Measurements from ENCODE around the gene ZNF580.

The ZNF580 gene

GRCh38 chr19:55679343-55680257, 38.8 kb downstream of the ZNF580 start:
- DNase-seq (ENCODE audit: low read depth) = no peak

GRCh38 chr19:55680339-55681130, 39.7 kb downstream of the ZNF580 start:
- no peak for DNase-seq (ENCODE audit: low read depth)

DNA sequence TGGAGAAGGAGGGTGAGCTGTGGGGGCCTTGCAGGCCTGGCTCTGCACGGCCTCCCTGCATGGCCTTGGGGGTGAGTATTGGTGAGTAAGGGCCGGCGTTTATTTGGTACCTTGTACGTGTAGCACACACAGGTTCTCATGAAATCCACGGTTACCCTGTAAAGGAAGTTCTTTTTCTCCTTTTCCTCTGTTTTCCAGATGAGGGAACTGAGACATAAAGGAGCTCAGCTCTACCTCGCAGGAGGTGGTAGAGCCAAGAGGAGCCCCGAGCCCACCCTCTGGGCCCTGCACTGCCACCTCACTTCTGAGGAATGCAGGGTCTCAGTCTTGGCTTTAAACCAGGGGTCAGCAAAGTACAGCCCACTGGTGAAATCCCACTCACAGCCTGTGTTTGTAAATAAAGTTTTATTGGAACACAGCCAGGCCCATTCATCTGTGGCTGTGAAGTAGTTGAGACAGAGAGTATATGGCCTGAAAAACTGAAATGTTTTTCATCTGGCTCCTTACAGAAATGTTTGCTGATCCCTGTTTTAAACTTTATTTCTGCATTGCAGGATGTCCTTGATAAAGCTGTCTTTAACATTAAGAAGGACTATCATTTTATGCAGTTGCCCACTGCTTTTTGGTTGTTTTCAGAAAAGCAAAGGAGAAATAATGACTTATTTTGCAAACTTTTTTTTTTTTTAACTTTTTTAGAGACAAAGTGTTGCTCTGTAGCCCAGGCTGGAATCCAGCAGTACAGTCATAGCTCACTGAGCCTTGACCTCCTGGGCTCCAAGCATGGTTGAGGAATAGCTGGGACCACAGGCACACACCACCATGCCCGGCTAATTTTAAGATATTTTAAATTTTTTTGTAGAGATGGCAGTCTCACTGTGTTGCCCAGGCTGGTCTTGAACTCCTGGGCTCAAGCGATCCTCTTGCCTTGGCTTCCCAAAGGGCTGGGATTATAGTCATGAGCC, 40.6 kb downstream of the ZNF580 start:
- no peak for DNase-seq (ENCODE audit: low read depth)

- DNase-seq (ENCODE audit: low read depth) = no peak
Measured at GRCh38 chr19:55683449-55684261, 42.9 kb downstream of the ZNF580 start.

DNA sequence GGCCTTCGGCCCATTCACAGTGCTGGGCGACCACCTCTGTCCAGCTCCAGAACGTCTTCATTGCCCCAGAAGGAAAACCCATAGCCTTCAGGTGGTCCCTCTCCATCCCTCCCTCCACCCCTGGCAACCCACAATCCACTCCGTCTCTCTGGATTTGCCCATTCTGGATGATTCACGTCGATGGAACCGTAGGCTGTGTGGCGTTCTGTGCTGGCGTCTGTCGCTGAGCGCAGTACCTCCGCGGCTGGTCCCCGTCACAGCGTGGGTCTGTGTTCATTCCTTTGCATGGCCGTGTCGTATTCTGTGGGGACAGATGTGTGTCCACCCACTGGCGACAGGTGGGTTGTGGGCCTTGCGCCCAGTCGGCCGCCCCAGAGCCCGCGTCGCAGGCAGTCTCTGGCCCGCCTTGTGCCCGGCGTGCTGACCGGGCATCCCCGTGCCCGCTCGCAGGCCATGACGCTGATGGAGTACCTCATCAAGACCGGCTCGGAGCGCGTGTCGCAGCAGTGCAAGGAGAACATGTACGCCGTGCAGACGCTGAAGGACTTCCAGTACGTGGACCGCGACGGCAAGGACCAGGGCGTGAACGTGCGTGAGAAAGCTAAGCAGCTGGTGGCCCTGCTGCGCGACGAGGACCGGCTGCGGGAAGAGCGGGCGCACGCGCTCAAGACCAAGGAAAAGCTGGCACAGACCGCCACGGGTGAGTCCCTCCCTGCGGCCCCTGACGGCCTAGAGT, 44.3 kb downstream of the ZNF580 start:
- no peak for DNase-seq (ENCODE audit: low read depth)

GRCh38 chr19:55685776-55686175, 45.0 kb downstream of the ZNF580 start:
- DNase-seq (ENCODE audit: low read depth) = no peak

DNA sequence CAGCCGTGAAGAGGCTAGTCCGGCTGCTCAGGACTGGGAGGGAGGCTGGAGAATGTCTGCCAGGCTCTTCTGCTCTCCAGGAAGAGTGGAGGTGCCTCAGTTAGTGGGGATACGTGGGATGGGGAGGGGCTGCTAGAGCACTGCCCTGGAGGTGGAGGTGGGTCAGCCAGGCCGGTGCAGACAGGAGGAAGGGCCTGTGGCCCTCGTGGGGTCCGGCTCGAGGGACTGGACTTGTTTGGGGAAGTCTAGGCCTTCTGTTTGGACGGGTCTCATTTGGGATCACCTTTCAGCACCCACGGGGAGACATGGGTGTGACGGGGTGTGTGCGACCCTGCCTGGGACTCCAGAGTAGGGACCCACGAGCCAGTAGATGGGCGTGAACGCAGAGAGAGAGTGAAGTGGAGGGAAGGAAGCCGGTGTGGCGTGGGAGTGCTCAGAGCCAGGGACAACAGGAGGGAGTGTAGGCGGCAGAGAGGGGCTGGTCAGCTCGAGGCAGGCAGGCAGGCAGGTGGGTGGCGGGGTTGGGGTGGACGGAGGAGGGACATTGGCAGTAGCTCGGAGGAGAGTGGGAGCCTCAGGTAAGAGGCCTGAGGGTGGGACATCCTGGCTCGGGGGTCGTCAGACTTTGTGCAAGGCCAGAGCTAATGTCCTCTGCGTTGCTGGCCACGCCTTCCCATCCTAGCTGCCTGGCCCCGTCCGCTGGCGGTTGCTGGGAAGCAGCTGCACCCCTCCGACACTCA, 45.7 kb downstream of the ZNF580 start:
- DNase-seq (ENCODE audit: low read depth) = no peak

DNA sequence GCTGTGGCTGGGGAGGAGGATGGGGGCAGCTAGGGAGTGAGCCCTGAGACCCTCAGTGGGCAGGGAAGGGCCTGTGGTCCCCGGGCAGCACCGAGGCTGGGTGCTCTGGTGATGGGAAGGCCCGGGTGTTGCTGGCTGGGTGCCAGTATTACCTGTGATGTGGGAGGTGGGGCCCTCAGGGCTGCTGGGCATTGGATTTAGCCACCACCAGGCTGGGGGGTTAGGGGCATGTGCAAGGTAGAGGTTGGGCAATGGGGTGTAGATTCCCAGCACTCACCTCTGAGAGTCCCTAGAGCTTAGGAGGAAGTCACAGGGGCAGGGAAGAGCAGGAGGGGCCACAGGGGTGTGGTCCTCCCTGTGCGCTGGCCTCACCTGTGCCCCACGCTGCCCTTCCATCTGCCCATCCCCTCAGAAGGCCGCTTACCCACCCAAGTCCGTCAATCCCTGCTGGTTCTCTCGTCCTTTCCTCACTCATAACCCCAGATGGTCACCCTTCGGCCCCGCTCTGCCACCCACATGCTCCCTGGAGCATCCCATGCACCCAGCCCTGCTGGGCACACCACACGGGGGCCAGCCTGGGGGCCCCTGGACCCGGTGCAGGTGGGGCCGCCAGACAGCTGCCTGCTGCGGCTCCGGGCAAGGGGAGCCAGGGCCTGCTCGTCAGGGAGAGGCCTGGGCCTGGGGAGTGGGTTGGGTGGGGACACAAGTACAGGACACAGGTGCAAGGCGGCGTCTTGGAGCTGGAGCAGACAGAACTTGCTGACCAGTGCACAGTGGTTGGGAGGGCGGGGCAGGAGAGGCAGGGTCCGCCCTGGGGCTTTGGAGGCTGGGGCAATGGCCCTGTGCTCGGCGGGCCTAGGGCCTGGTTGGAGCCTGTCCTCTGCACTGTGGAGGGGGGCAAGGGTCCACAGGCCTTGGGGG, 46.7 kb downstream of the ZNF580 start:
- DNase-seq (ENCODE audit: low read depth) = no peak

GRCh38 chr19:55688422-55689218, 47.8 kb downstream of the ZNF580 start:
- no peak for DNase-seq (ENCODE audit: low read depth)

- no peak for DNase-seq (ENCODE audit: low read depth)
Measured at GRCh38 chr19:55689411-55690108, 48.8 kb downstream of the ZNF580 start.

DNA sequence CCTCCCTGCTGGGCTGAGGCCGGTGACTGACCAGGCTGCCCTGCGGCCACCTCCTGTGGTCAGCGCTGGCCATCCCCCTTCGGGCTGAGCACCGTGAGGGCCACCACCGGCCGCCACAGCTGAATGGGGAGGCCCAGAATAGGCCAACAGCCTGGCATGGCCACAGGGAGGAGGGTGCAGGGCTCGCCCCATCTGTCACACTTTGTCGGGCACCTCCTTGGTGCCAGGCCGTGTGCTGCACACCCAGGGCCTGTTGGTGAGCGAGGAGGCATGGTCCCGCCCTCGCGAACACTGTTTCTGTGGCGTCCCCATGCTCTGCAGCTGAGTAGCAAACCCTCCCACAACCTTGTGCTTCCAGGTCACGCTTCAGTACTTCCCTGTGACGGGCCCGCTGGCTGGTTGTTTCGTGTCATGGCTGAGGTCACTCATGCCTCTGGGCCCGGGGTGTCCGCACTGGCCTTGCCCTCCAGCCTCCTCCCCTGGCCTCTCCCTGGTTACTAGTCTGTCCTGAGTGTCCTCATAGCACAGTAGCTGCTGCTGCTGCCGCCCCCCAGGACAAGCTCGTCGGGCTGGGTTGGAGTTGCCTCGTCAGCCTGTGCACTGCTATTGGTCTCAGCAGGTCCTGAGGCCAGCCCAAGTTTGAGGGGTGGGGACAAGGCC, 49.4 kb downstream of the ZNF580 start:
- no peak for DNase-seq (ENCODE audit: low read depth)

- no peak for DNase-seq (ENCODE audit: low read depth)
Measured at GRCh38 chr19:55690769-55691545, 50.2 kb downstream of the ZNF580 start.

GRCh38 chr19:55691561-55692481, 51.0 kb downstream of the ZNF580 start:
- no peak for DNase-seq (ENCODE audit: low read depth)

- no peak for DNase-seq (ENCODE audit: low read depth)
Measured at GRCh38 chr19:55692681-55693081, 51.9 kb downstream of the ZNF580 start.
